ENCODE data around the gene LITAFD. TPM values are rescaled to one million over a fixed set of nuclear protein-coding genes. Genes with fewer than 3 reads are reported as not detected.

Gene LITAFD
- total RNA-seq, 1 experiment from 2014 or later: not detected

DNA sequence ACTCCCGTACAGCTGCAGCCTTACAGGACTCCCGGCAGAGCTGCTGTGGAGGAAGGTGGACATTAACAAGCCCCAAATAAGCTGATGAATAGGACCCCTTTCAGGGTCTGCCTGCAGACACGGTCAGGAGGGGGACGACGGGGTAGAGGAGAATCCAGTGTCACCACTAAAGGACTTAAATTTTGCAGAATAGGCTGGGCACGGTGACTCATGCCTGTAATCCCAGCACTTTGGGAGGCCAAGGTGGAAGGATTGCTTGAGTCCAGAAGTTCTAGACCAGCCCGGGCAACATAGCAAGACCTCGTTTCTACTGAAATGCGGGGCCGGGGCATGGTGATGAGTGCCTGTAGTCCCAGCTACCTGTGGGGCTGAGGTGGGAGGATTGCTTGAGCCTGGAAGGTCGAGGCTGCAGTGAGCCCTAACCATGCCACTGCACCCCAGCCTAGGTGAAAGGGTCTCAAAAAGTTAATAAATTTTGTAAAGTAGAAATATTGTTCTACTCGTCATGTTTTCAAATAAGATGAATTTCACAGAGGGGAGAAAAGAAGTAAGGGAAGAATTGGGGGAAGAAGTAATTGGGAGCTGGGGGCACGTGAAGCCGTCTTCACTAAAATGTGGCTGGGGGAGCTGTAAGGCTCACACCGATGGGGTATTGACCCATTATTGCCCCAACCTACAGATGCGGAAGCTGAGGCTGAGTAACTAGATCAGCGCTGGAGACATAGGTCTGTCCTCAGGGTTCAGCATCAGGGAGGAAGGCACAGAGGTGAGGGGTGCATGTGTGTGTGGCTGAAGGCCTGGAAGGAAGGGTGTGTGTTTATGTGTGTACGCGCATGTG, 4.7 kb downstream of the LITAFD start:
- ChIA-PET POLR2A (no interaction called here), CTCF (interaction anchor here (1.2 kb wide), 1 partner anchor 23 kb away, joined by 4 read pairs; no protein-coding TSS in a partner anchor)
- peak overlapping the region; percentile 70 for H3K27ac Mint-ChIP-seq (ENCODE audit: unreplicated experiment)
- no peak overlapping the region for H3K4me3 Mint-ChIP-seq (ENCODE audit: unreplicated experiment)
- peaks cover 59% of the 10 kb centered on the region for H3K36me3 Mint-ChIP-seq (ENCODE audit: insufficient read depth, unreplicated experiment)
- H3K27me3 Mint-ChIP-seq (ENCODE audit: insufficient read depth, unreplicated experiment): no peaks in the 10 kb centered on the region
- DNase-seq: no peak
- TF ChIP-seq, protein P1, sequence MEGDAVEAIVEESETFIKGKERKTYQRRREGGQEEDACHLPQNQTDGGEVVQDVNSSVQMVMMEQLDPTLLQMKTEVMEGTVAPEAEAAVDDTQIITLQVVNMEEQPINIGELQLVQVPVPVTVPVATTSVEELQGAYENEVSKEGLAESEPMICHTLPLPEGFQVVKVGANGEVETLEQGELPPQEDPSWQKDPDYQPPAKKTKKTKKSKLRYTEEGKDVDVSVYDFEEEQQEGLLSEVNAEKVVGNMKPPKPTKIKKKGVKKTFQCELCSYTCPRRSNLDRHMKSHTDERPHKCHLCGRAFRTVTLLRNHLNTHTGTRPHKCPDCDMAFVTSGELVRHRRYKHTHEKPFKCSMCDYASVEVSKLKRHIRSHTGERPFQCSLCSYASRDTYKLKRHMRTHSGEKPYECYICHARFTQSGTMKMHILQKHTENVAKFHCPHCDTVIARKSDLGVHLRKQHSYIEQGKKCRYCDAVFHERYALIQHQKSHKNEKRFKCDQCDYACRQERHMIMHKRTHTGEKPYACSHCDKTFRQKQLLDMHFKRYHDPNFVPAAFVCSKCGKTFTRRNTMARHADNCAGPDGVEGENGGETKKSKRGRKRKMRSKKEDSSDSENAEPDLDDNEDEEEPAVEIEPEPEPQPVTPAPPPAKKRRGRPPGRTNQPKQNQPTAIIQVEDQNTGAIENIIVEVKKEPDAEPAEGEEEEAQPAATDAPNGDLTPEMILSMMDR (IDR thresholded peaks at IDR 0.05; ENCODE audit: insufficient read depth in 1 of 2, low read depth in 1 of 2, low read length in 1 of 2, severe bottlenecking in 1 of 2, unreplicated experiment in 1 of 2): no peak
- H3K4me1 Mint-ChIP-seq (ENCODE audit: low read depth, unreplicated experiment): peaks cover 19% of the 10 kb centered on the region
- BruUV-seq (replicated peaks): no TSS peak
- no peaks in the 10 kb centered on the region for H3K9me3 ChIP-seq
- no peaks in the 10 kb centered on the region for H3K36me3 ChIP-seq (ENCODE audit: control insufficient read depth, insufficient read depth, low read length)
- H3K4me3 ChIP-seq (ENCODE audit: low read depth, low read length): no peak overlapping the region
- H3K9me3 Mint-ChIP-seq (ENCODE audit: unreplicated experiment): no peaks in the 10 kb centered on the region
- no peaks in the 10 kb centered on the region for H3K27me3 ChIP-seq (replicated peaks; ENCODE audit: control insufficient read depth, insufficient read depth, low read length)
- intact Hi-C loops (cut with micrococcal nuclease; ENCODE audit: unreplicated experiment): no loop called here
- H3K4me1 ChIP-seq: peaks cover 9% of the 10 kb centered on the region; the same call in 1 of the 2 replicates

DNA sequence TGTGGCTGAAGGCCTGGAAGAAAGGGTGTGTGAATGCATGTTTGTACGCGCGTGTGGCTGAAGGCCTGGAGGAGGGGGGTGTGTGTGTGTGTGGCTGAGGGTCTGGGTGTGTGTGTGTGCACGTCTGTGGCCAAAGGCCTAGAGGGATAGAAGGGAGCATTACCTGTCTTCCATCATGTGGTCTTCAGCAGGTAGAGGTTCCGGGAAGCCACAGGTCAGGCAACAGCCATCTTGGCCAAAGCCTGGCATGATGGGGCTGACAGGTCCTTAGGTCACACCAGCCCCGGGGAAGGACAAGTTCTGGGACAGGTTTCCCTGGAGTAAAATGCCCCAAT, 5.2 kb downstream of the LITAFD start:
- Mint-ChIP-seq H3K27me3 (ENCODE audit: insufficient read depth, unreplicated experiment) (no peaks in the 10 kb centered on the region), H3K4me1 (ENCODE audit: low read depth, unreplicated experiment) (peaks cover 19% of the 10 kb centered on the region), H3K36me3 (ENCODE audit: insufficient read depth, unreplicated experiment) (peaks cover 65% of the 10 kb centered on the region), H3K27ac (ENCODE audit: unreplicated experiment) (no peak overlapping the region), H3K9me3 (ENCODE audit: unreplicated experiment) (no peaks in the 10 kb centered on the region), H3K4me3 (ENCODE audit: unreplicated experiment) (no peak overlapping the region)
- intact Hi-C loops (cut with micrococcal nuclease; ENCODE audit: unreplicated experiment): no loop called here
- Histone ChIP-seq H3K9me3 (no peaks in the 10 kb centered on the region), H3K36me3 (ENCODE audit: control insufficient read depth, insufficient read depth, low read length) (no peaks in the 10 kb centered on the region; the same call in 1 of the 2 replicates), H3K4me3 (ENCODE audit: low read depth, low read length) (no peak overlapping the region), H3K27me3 (replicated peaks; ENCODE audit: control insufficient read depth, insufficient read depth, low read length) (no peaks in the 10 kb centered on the region), H3K4me1 (peaks cover 9% of the 10 kb centered on the region; the same call in 1 of the 2 replicates)
- ChIA-PET POLR2A (no interaction called here), CTCF (no interaction called here)
- BruUV-seq (replicated peaks): no TSS peak
- DNase-seq: no peak
- TF ChIP-seq, protein P1 (IDR thresholded peaks at IDR 0.05; ENCODE audit: insufficient read depth in 1 of 2, low read depth in 1 of 2, low read length in 1 of 2, severe bottlenecking in 1 of 2, unreplicated experiment in 1 of 2): no peak

DNA sequence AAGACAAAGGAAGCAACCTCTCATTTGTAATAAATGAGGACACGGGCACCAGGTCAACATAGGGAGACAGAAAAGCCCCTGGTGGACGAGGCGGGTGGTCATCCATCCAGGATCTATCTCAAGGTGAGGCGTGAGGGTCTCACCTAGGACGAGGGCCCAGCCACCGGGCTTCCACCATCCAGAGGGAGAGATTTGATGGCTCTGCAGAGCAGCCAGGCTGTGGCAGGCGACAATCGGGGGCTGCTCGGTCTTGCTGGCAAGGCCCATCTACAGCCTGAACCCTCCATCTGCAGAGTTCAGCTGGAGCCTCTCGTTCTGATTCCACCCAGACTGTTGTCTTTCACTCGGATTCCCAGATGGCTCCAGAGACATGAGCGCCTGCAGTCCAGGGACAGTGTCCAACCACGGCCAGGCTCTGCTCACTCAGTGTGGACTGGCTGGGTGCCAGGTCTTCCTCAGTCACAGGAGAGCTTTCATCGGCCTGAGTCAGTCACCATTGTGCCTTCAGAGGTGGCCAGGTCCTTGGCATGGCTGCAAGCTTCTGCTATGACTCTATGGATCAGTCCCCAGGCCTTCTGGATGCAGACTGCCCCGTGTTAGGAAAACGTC, 5.9 kb downstream of the LITAFD start:
- peaks cover 9% of the 10 kb centered on the region; the same call in 1 of the 2 replicates for H3K4me1 ChIP-seq
- no peaks in the 10 kb centered on the region for H3K9me3 ChIP-seq
- BruUV-seq (replicated peaks): no TSS peak
- peaks cover 72% of the 10 kb centered on the region for H3K36me3 Mint-ChIP-seq (ENCODE audit: insufficient read depth, unreplicated experiment)
- H3K4me3 Mint-ChIP-seq (ENCODE audit: unreplicated experiment): no peak overlapping the region
- H3K27ac Mint-ChIP-seq (ENCODE audit: unreplicated experiment): no peak overlapping the region
- DNase-seq: no peak
- CTCF ChIA-PET: no interaction called here
- no peak overlapping the region for H3K4me3 ChIP-seq (ENCODE audit: low read depth, low read length)
- TF ChIP-seq, protein P1 (IDR thresholded peaks at IDR 0.05; ENCODE audit: insufficient read depth in 1 of 2, low read depth in 1 of 2, low read length in 1 of 2, severe bottlenecking in 1 of 2, unreplicated experiment in 1 of 2): no peak
- H3K36me3 ChIP-seq (ENCODE audit: control insufficient read depth, insufficient read depth, low read length): no peaks in the 10 kb centered on the region; the same call in 1 of the 2 replicates
- no peaks in the 10 kb centered on the region for H3K27me3 Mint-ChIP-seq (ENCODE audit: insufficient read depth, unreplicated experiment)
- H3K27me3 ChIP-seq (replicated peaks; ENCODE audit: control insufficient read depth, insufficient read depth, low read length): no peaks in the 10 kb centered on the region
- H3K9me3 Mint-ChIP-seq (ENCODE audit: unreplicated experiment): no peaks in the 10 kb centered on the region
- H3K4me1 Mint-ChIP-seq (ENCODE audit: low read depth, unreplicated experiment): peaks cover 16% of the 10 kb centered on the region
- POLR2A ChIA-PET: interaction anchor here (0.5 kb wide), 1 partner anchor 12 kb away, joined by 3 read pairs; no protein-coding TSS in a partner anchor
- intact Hi-C loops (cut with micrococcal nuclease; ENCODE audit: unreplicated experiment): no loop called here
